Measurements from ENCODE around the gene PCSK1N. TPM values are rescaled to one million over a fixed set of nuclear protein-coding genes. Genes with fewer than 3 reads are reported as not detected.

The PCSK1N gene
- total and polyA plus RNA-seq, 2 of the 13 experiments (the other 11 are each of a cell fraction or from before 2014, with no cell fraction given) = 4.5 to 14.0 TPM

- TF ChIP-seq CCDC6 (CRISPR knock-in tag; IDR thresholded peaks at IDR 0.05) = no peak
- no peak for TF ChIP-seq AKAP8 (CRISPR knock-in tag; IDR thresholded peaks at IDR 0.05)
- no peak for TF ChIP-seq ZNF160 (CRISPR knock-in tag; IDR thresholded peaks at IDR 0.05)
- no peak for TF ChIP-seq ZNF503 (CRISPR knock-in tag; IDR thresholded peaks at IDR 0.05)
- no peak for TF ChIP-seq ZNF660 (CRISPR knock-in tag; IDR thresholded peaks at IDR 0.05; ENCODE audit: borderline replicate concordance, low read depth)
- 0 out of 2 replicates have a peak, but pooled peaks have one; percentile 8 for TF ChIP-seq KMT2A (CRISPR knock-in tag; IDR thresholded peaks at IDR 0.05)
- TF ChIP-seq TFAP4 (IDR thresholded peaks at IDR 0.05; ENCODE audit: borderline replicate concordance, low read depth) = peak; percentile 87; the same call in 1 of the 2 replicates
- no peak for TF ChIP-seq ZMYM2 (CRISPR knock-in tag; IDR thresholded peaks at IDR 0.05)
- TF ChIP-seq IKZF5 (CRISPR knock-in tag; IDR thresholded peaks at IDR 0.05) = no peak
- peak; percentile 71; the same call in 1 of the 2 replicates for TF ChIP-seq ZGPAT (CRISPR knock-in tag; IDR thresholded peaks at IDR 0.05)
- TF ChIP-seq ATF6 (CRISPR knock-in tag; conservative IDR thresholded peaks at IDR 0.05) = no peak
- TF ChIP-seq RXRB (CRISPR knock-in tag; IDR thresholded peaks at IDR 0.05; ENCODE audit: borderline replicate concordance) = no peak
- no peak; the same call in 1 of the 2 replicates for TF ChIP-seq BORCS8-MEF2B (CRISPR knock-in tag; IDR thresholded peaks at IDR 0.05)
- TF ChIP-seq SMAD1 (CRISPR knock-in tag; IDR thresholded peaks at IDR 0.05; ENCODE audit: borderline replicate concordance, low read depth) = no peak
- TF ChIP-seq ATF4 (CRISPR knock-in tag; IDR thresholded peaks at IDR 0.05) = 0 out of 4 replicates have a peak, but pooled peaks of 1 of the 2 experiments have one; percentile 32
- no peak for TF ChIP-seq ZBTB44 (CRISPR knock-in tag; IDR thresholded peaks at IDR 0.05)
Measured at GRCh38 chrX:48801280-48802088, 33.9 kb downstream of the PCSK1N start, which contains the start of gene HDAC6 (continued).
